GM23248 (cell line): Measurements from ENCODE around the gene SLC13A2. TPM values are rescaled to one million over a fixed set of nuclear protein-coding genes. Genes with fewer than 3 reads are reported as not detected.

Experiments
- DNase-seq: peaks from one replicate; pipeline ENCODE4 v3.0.0-alpha.2; 2015
- H2AFZ ChIP-seq: fragments of 200-600 bp; sonication (generic); 2 replicates; pipeline ENCODE4 v1.6.1; 2016; ENCODE audit warnings: antibody characterized with exemption
- H3F3A ChIP-seq: fragments of 200-600 bp; sonication (generic); 2 replicates; pipeline ENCODE4 v1.6.1; 2016; ENCODE audit warnings: mild to moderate bottlenecking, antibody characterized with exemption, mixed run types; ENCODE audit not compliant: insufficient read depth
- H3K27ac ChIP-seq: fragments of 200-600 bp; sonication (generic); 2 replicates; pipeline ENCODE4 v1.5.1; 2016; ENCODE audit warnings: mild to moderate bottlenecking
- H3K27me3 ChIP-seq: fragments of 200-600 bp; sonication (generic); replicated peaks from 2 replicates; pipeline ENCODE4 v1.6.1; 2016; ENCODE audit warnings: mild to moderate bottlenecking; ENCODE audit not compliant: insufficient read depth
- H3K36me3 ChIP-seq: fragments of 200-600 bp; sonication (generic); 2 replicates; pipeline ENCODE4 v1.6.1; 2016; ENCODE audit warnings: low read depth, mild to moderate bottlenecking
- H3K4me1 ChIP-seq: fragments of 200-600 bp; sonication (generic); 2 replicates; pipeline ENCODE4 v1.6.1; 2016; ENCODE audit warnings: mild to moderate bottlenecking; ENCODE audit not compliant: insufficient read depth
- H3K4me2 ChIP-seq: fragments of 200-600 bp; sonication (generic); one replicate; pipeline ENCODE4 v1.6.1; 2016; ENCODE audit warnings: mild to moderate bottlenecking; ENCODE audit not compliant: unreplicated experiment
- H3K4me3 ChIP-seq: fragments of 200-600 bp; sonication (generic); 2 replicates; pipeline ENCODE4 v1.5.1; 2016; ENCODE audit warnings: mild to moderate bottlenecking
- H3K79me2 ChIP-seq: fragments of 200-600 bp; sonication (generic); 2 replicates; pipeline ENCODE4 v1.6.1; 2016; ENCODE audit warnings: mild to moderate bottlenecking; ENCODE audit not compliant: insufficient read depth
- H3K9ac ChIP-seq: fragments of 200-600 bp; sonication (generic); 2 replicates; pipeline ENCODE4 v1.6.1; 2016; ENCODE audit warnings: mild to moderate bottlenecking
- H3K9me2 ChIP-seq: fragments of 200-600 bp; sonication (generic); 2 replicates; pipeline ENCODE4 v1.6.1; 2016; ENCODE audit warnings: mixed run types, mild to moderate bottlenecking, moderate library complexity; ENCODE audit not compliant: insufficient read depth
- H3K9me3 ChIP-seq: fragments of 200-600 bp; sonication (generic); one replicate; pipeline ENCODE4 v1.6.1; 2017; ENCODE audit warnings: low read depth
- H4K20me1 ChIP-seq: fragments of 200-600 bp; sonication (generic); 2 replicates; pipeline ENCODE4 v1.6.0; 2016; ENCODE audit not compliant: insufficient read depth
- EZH2 ChIP-seq: fragments of 200-600 bp; sonication (generic); IDR thresholded peaks from 2 replicates; pipeline ENCODE4 v1.6.1; 2018; ENCODE audit warnings: antibody characterized with exemption, mild to moderate bottlenecking; ENCODE audit not compliant: insufficient read depth, poor library complexity, severe bottlenecking
- EZH2phosphoT487 ChIP-seq: fragments of 200-600 bp; sonication (generic); IDR thresholded peaks from 2 replicates; pipeline ENCODE4 v1.6.1; 2018; ENCODE audit warnings: antibody characterized with exemption, moderate library complexity, mild to moderate bottlenecking, low read depth; ENCODE audit not compliant: insufficient read depth
- WGBS, 2 experiments: methylation state at CpG; one replicate each; pipeline ENCODE4 v1.1.6; 2015 to 2017; ENCODE audit warnings: low lambda C conversion rate in 2 of 2, low coverage in 1 of 2; ENCODE audit errors: missing lambda C conversion rate in 2 of 2; 5-methylcytosine and 5-hydroxymethylcytosine counted together
- in situ Hi-C: fragments of 300-500 bp; cut with MboI; formaldehyde crosslinking; loops from 2 replicates; pipeline ENCODE4 v1.15.0; 2020
- polyA plus RNA-seq: library from polyadenylated mRNA; unstranded; fragments of >200 nt; fragmentation: Nextera tagmentation; extraction: Ambion mirVana; gene quantifications from 2 replicates; pipeline ENCODE4 v1.2.1, GENCODE V29; 2016
- total RNA-seq: library from RNA; depleted of rRNA; stranded (reverse); fragments of >200 nt; shearing (Covaris generic); gene quantifications from 2 replicates; pipeline ENCODE4 v1.2.3, GENCODE V29; 2014

Gene SLC13A2
- total and polyA plus RNA-seq, 2 experiments from 2014 or later, result not detected

DNA sequence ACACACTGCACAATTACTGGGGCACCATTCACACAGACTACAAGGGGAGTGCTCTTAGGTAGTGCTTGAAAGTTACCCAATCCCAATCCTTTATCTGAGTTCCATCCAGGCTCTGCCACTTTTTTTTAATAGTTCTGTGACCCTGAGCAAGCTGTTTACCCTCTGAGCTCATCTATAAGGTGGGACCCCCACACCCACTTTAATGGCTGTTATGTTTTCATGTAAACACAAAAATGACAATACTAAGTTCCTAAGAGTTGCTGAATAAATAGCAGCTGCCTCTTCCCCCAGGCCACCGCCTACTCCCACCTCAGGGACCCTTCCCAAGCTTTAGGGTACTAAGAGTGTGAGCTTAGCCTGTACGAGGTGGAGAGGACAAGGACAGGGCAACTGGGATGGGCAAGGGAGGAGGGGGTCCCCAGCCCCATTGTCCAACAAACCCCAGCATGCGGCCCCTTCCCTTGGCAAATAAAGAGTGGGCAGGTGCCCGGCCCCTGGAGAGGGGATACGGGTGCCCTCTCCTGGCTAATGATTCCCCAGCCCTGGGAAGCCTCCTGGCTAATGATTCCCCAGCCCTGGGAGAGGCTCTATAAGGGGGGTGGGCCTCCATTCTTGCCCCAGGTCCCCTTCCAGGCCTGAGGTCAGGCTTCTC lies 14.6 kb downstream of the SLC13A2 start:
- Histone ChIP-seq H3K36me3 (no peaks in the 10 kb centered on the region), H3K9me2 (no peaks in the 10 kb centered on the region), H3K79me2 (no peaks in the 10 kb centered on the region), H3K27me3 (peaks cover 10% of the 10 kb centered on the region), H2AFZ (no peak overlapping the region), H4K20me1 (no peaks in the 10 kb centered on the region), H3K9me3 (no peaks in the 10 kb centered on the region), H3F3A (no peaks in the 10 kb centered on the region), H3K4me1 (no peaks in the 10 kb centered on the region), H3K4me3 (no peak overlapping the region), H3K27ac (no peak overlapping the region), H3K4me2 (no peak overlapping the region), H3K9ac (no peak overlapping the region)
- in situ Hi-C loops, result no loop called here
- TF ChIP-seq EZH2 (no peak), EZH2phosphoT487 (no peak)
- 17 to 26% methylated on average over 5 of the region's 5 CpGs for WGBS, 2 experiments
- no peak for DNase-seq

DNA sequence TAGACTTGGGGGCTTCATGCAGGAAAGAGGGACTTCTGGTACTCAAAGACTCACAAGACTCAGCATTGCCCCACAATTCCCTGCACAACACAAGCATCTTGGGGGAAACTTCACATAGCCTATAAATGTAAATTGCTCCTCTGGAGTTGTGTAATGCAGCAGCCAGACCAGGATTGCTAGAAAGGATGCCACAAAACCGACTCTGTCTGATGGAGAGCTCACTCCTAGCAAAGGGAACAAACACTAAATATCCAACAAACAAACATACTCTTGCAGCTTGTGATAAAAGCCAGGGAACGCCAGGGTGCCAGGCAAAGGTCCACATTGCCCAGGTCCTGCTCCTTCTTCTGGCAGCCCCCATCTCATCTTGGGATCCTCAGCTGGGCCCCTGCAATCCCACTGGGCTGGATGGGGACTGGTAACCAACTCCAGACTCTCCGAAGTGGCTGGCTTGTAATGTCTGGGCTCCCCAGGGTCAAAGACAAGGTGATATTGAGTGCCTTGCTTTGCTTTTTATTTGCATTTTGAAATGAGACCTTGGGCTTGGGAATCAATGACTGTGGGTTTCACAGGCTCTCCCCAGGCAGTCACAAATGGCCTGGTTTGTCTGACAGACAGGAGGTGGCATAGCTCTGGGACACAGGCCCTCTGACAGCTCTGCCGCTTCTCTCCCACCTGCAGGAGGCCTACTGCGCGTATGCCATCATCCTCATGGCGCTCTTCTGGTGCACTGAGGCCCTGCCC lies 15.3 kb downstream of the SLC13A2 start:
- DNase-seq, result no peak
- H3K27me3 ChIP-seq, result peaks cover 10% of the 10 kb centered on the region

GRCh38 chr17:28491286-28491685 lies 17.8 kb downstream of the SLC13A2 start:
- no peaks in the 10 kb centered on the region for H3K9me2 ChIP-seq
- 65 to 66% methylated on average over 10 to 11 of the region's 11 CpGs for WGBS, 2 experiments
- H3K4me2 ChIP-seq, result no peak overlapping the region
- H3K9ac ChIP-seq, result no peak overlapping the region
- in situ Hi-C loops, result no loop called here
- H3F3A ChIP-seq, result no peaks in the 10 kb centered on the region
- H3K4me1 ChIP-seq, result no peaks in the 10 kb centered on the region
- H4K20me1 ChIP-seq, result no peaks in the 10 kb centered on the region
- peaks cover 10% of the 10 kb centered on the region for H3K27me3 ChIP-seq
- H3K36me3 ChIP-seq, result no peaks in the 10 kb centered on the region
- no peak for DNase-seq
- no peaks in the 10 kb centered on the region for H3K9me3 ChIP-seq
- no peak overlapping the region for H3K27ac ChIP-seq
- H3K79me2 ChIP-seq, result no peaks in the 10 kb centered on the region
- TF ChIP-seq EZH2 (no peak), EZH2phosphoT487 (no peak)
- H3K4me3 ChIP-seq, result no peak overlapping the region
- no peak overlapping the region for H2AFZ ChIP-seq

More for the DNA sequence above, 15.3 kb downstream of the SLC13A2 start:
- Histone ChIP-seq H2AFZ (no peak overlapping the region), H3K27ac (no peak overlapping the region), H3K9me2 (no peaks in the 10 kb centered on the region), H3K9ac (no peak overlapping the region), H3F3A (no peaks in the 10 kb centered on the region), H3K4me2 (no peak overlapping the region), H3K4me1 (no peaks in the 10 kb centered on the region), H3K79me2 (no peaks in the 10 kb centered on the region), H4K20me1 (no peaks in the 10 kb centered on the region), H3K9me3 (no peaks in the 10 kb centered on the region), H3K36me3 (no peaks in the 10 kb centered on the region), H3K4me3 (no peak overlapping the region)
- TF ChIP-seq EZH2phosphoT487 (no peak), EZH2 (no peak)
- in situ Hi-C loops, result no loop called here
- WGBS, 2 experiments, result 68 to 69% methylated on average over 7 of the region's 7 CpGs

- Histone ChIP-seq H3K4me2 (no peak overlapping the region), H3K79me2 (no peaks in the 10 kb centered on the region), H4K20me1 (no peaks in the 10 kb centered on the region), H3K9ac (no peak overlapping the region), H3K4me3 (no peak overlapping the region), H3K36me3 (no peaks in the 10 kb centered on the region), H2AFZ (no peak overlapping the region), H3K4me1 (no peaks in the 10 kb centered on the region), H3K9me2 (no peaks in the 10 kb centered on the region), H3K27me3 (peaks cover 9% of the 10 kb centered on the region), H3F3A (no peaks in the 10 kb centered on the region), H3K27ac (no peak overlapping the region), H3K9me3 (no peaks in the 10 kb centered on the region)
- in situ Hi-C loops, result no loop called here
- WGBS, 2 experiments, result 67 to 75% methylated on average over 3 of the region's 3 CpGs
- TF ChIP-seq EZH2, result no peak
- no peak for TF ChIP-seq EZH2phosphoT487
- DNase-seq, result no peak
Observed at GRCh38 chr17:28491860-28492259, 18.4 kb downstream of the SLC13A2 start.
